HG03460 (cell line): ENCODE measurements around the gene SORCS2.

Experiments used
- ATAC-seq: cut with Tn5 transposase; IDR thresholded peaks from one replicate; pipeline ENCODE4 v1.9.1; 2021; ENCODE audit not compliant: unreplicated experiment

Gene SORCS2

GRCh38 chr4:7538518-7538917 lies 346.2 kb downstream of the SORCS2 start:
- ATAC-seq: no peak

GRCh38 chr4:7539186-7539585 lies 346.8 kb downstream of the SORCS2 start:
- no peak for ATAC-seq

- no peak for ATAC-seq
Observed at GRCh38 chr4:7539659-7540058, 347.3 kb downstream of the SORCS2 start.

- ATAC-seq: no peak
Observed at GRCh38 chr4:7540206-7540605, 347.9 kb downstream of the SORCS2 start.

GRCh38 chr4:7540654-7541413 lies 348.5 kb downstream of the SORCS2 start:
- ATAC-seq: no peak

- no peak for ATAC-seq
Observed at GRCh38 chr4:7541414-7541810, 349.1 kb downstream of the SORCS2 start.

GRCh38 chr4:7542781-7543180 lies 350.4 kb downstream of the SORCS2 start:
- no peak for ATAC-seq

GRCh38 chr4:7546152-7546808 lies 353.9 kb downstream of the SORCS2 start:
- ATAC-seq: no peak

- no peak for ATAC-seq
Observed at GRCh38 chr4:7546809-7547367, 354.6 kb downstream of the SORCS2 start.

- no peak for ATAC-seq
Observed at GRCh38 chr4:7547368-7548040, 355.2 kb downstream of the SORCS2 start.

GRCh38 chr4:7549866-7550265 lies 357.5 kb downstream of the SORCS2 start:
- no peak for ATAC-seq

GRCh38 chr4:7552466-7552865 lies 360.1 kb downstream of the SORCS2 start:
- no peak for ATAC-seq

GRCh38 chr4:7553280-7553679 lies 360.9 kb downstream of the SORCS2 start:
- no peak for ATAC-seq

GRCh38 chr4:7554905-7555304 lies 362.6 kb downstream of the SORCS2 start:
- no peak for ATAC-seq

GRCh38 chr4:7556558-7556957 lies 364.2 kb downstream of the SORCS2 start:
- ATAC-seq: no peak

- ATAC-seq: no peak
Observed at GRCh38 chr4:7557456-7557855, 365.1 kb downstream of the SORCS2 start.

GRCh38 chr4:7558436-7558835 lies 366.1 kb downstream of the SORCS2 start:
- no peak for ATAC-seq

GRCh38 chr4:7559316-7559715 lies 367.0 kb downstream of the SORCS2 start:
- no peak for ATAC-seq

- ATAC-seq: no peak
Observed at GRCh38 chr4:7559741-7560395, 367.5 kb downstream of the SORCS2 start.

GRCh38 chr4:7561557-7561956 lies 369.2 kb downstream of the SORCS2 start:
- no peak for ATAC-seq

GRCh38 chr4:7564242-7564641 lies 371.9 kb downstream of the SORCS2 start:
- no peak for ATAC-seq
